Measurements from ENCODE around the gene ARFGAP3.

Gene ARFGAP3

GRCh38 chr22:42801252-42802080 is 55.6 kb downstream of the ARFGAP3 start:
- Histone ChIP-seq H3K4me1 (ENCODE audit: control insufficient read depth, low read length) (no peaks in the 10 kb centered on the region), H3K4me3 (ENCODE audit: low read length) (no peak overlapping the region), H3K79me2 (ENCODE audit: control insufficient read depth, low read length) (no peaks in the 10 kb centered on the region), H3F3A (ENCODE audit: control insufficient read depth, insufficient read depth) (peaks cover 3% of the 10 kb centered on the region; the same call in 1 of the 2 replicates), H3K36me3 (ENCODE audit: control insufficient read depth, low read length) (no peaks in the 10 kb centered on the region), H3K9me2 (replicated peaks; ENCODE audit: control insufficient read depth, low read length) (no peaks in the 10 kb centered on the region), H3K27me3 (ENCODE audit: control insufficient read depth, low read length) (no peaks in the 10 kb centered on the region), H3K9me3 (ENCODE audit: control insufficient read depth, insufficient read depth, low read length) (no peaks in the 10 kb centered on the region), H3K27ac (ENCODE audit: low read depth, low read length) (no peak overlapping the region), H4K20me1 (ENCODE audit: control insufficient read depth, insufficient read depth, low read depth, low read length) (no peaks in the 10 kb centered on the region), H3K4me2 (ENCODE audit: low read length) (no peak overlapping the region)
- TF ChIP-seq CTCF (IDR thresholded peaks at IDR 0.05; ENCODE audit: low read depth, low read length, poor library complexity, severe bottlenecking) (no peak), EZH2phosphoT487 (IDR thresholded peaks at IDR 0.05; ENCODE audit: borderline replicate concordance, low read length) (no peak)

GRCh38 chr22:42800451-42801251 is 56.4 kb downstream of the ARFGAP3 start:
- Histone ChIP-seq H3K27ac (ENCODE audit: low read depth, low read length) (no peak overlapping the region), H3K4me3 (ENCODE audit: low read length) (no peak overlapping the region)

More at GRCh38 chr22:42800451-42801251, 56.4 kb downstream of the ARFGAP3 start:
- Histone ChIP-seq H3K79me2 (ENCODE audit: control insufficient read depth, low read length) (no peaks in the 10 kb centered on the region), H4K20me1 (ENCODE audit: control insufficient read depth, insufficient read depth, low read depth, low read length) (no peaks in the 10 kb centered on the region), H3F3A (ENCODE audit: control insufficient read depth, insufficient read depth) (peaks cover 3% of the 10 kb centered on the region; the same call in 1 of the 2 replicates), H3K9me3 (ENCODE audit: control insufficient read depth, insufficient read depth, low read length) (no peaks in the 10 kb centered on the region), H3K4me2 (ENCODE audit: low read length) (no peak overlapping the region), H3K36me3 (ENCODE audit: control insufficient read depth, low read length) (no peaks in the 10 kb centered on the region), H3K9me2 (replicated peaks; ENCODE audit: control insufficient read depth, low read length) (no peaks in the 10 kb centered on the region), H3K27me3 (ENCODE audit: control insufficient read depth, low read length) (no peaks in the 10 kb centered on the region), H3K4me1 (ENCODE audit: control insufficient read depth, low read length) (no peaks in the 10 kb centered on the region)
- no peak for TF ChIP-seq CTCF (IDR thresholded peaks at IDR 0.05; ENCODE audit: low read depth, low read length, poor library complexity, severe bottlenecking)
- TF ChIP-seq EZH2phosphoT487 (IDR thresholded peaks at IDR 0.05; ENCODE audit: borderline replicate concordance, low read length) = no peak
